IMR-90 (cell line): ENCODE data around the gene CCDC167.

Experiments used
- CHD1 ChIP-seq: IDR thresholded peaks from 2 replicates; pipeline ENCODE4 v1.6.1; 2012; ENCODE audit warnings: low read depth, low read length, improper control_type of control experiment
- FOS ChIP-seq: fragments of 150-350 bp; IDR thresholded peaks from 2 replicates; pipeline ENCODE4 v1.6.1; 2016; ENCODE audit warnings: low read depth, low read length
- MAFK ChIP-seq: IDR thresholded peaks from 2 replicates; pipeline ENCODE4 v1.6.1; 2012; ENCODE audit warnings: low read depth, low read length, improper control_type of control experiment
- MAZ ChIP-seq: IDR thresholded peaks from 2 replicates; pipeline ENCODE4 v1.6.1; 2012; ENCODE audit warnings: low read depth, mild to moderate bottlenecking, low read length, improper control_type of control experiment, moderate library complexity, borderline replicate concordance
- MXI1 ChIP-seq: IDR thresholded peaks from 2 replicates; pipeline ENCODE4 v1.6.1; 2012; ENCODE audit warnings: low read depth, mild to moderate bottlenecking, low read length, moderate library complexity, borderline replicate concordance
- NFE2L2 ChIP-seq: fragments of 150-350 bp; IDR thresholded peaks from 2 replicates; pipeline ENCODE4 v1.6.1; 2016; ENCODE audit warnings: low read depth, mild to moderate bottlenecking, low read length
- POLR2A ChIP-seq: IDR thresholded peaks from 2 replicates; pipeline ENCODE4 v1.6.1; 2012; ENCODE audit warnings: mild to moderate bottlenecking, low read depth, low read length
- RAD21 ChIP-seq: IDR thresholded peaks from 2 replicates; pipeline ENCODE4 v1.6.1; 2012; ENCODE audit warnings: low read length, improper control_type of control experiment
- RCOR1 ChIP-seq: IDR thresholded peaks from 2 replicates; pipeline ENCODE4 v1.6.1; 2012; ENCODE audit warnings: mild to moderate bottlenecking, low read length, improper control_type of control experiment; ENCODE audit not compliant: insufficient replicate concordance
- RFX5 ChIP-seq: IDR thresholded peaks from 2 replicates; pipeline ENCODE4 v1.8.0; 2012; ENCODE audit warnings: low read depth, mild to moderate bottlenecking, low read length, moderate library complexity
- TF ChIP-seq, protein P1 (sequence below): conservative IDR thresholded peaks from 2 replicates; pipeline ENCODE4 v1.5.1; 2012; ENCODE audit warnings: mild to moderate bottlenecking, low read depth, low read length, improper control_type of control experiment
- TF ChIP-seq, protein P2 (sequence below): fragments of 150-350 bp; IDR thresholded peaks from 2 replicates; pipeline ENCODE4 v1.6.1; 2016; ENCODE audit warnings: low read depth, mild to moderate bottlenecking, low read length, moderate library complexity, borderline replicate concordance

DNA sequence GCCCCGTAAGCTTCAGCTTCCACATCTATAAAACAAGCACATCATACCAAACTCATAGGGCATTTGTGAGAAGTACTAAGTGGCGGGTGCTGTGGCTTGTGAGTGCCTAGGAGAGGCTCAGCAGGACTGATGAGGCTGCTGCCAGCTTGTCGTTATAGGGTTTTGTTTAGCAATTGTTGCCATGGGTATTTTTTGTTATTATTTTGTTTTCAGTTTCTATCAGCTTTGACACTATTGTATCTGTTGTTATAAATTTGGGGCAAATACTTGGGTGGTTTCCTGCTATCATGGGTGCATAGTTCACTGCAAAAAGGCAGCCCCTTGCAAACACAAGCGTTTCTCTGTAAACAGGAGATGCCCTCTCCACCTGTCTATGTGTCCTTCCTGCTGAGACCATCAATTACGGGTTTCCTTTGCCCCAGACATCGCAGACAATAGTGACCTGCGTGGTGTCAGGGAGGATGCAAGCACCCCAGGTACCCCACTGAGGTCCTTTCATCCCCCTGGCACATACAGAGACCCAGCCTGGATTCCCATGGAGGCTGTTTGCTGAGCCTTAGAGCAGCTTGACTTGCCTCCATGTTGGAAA, 3.1 kb upstream of the CCDC167 start:
- TF ChIP-seq, protein P1, sequence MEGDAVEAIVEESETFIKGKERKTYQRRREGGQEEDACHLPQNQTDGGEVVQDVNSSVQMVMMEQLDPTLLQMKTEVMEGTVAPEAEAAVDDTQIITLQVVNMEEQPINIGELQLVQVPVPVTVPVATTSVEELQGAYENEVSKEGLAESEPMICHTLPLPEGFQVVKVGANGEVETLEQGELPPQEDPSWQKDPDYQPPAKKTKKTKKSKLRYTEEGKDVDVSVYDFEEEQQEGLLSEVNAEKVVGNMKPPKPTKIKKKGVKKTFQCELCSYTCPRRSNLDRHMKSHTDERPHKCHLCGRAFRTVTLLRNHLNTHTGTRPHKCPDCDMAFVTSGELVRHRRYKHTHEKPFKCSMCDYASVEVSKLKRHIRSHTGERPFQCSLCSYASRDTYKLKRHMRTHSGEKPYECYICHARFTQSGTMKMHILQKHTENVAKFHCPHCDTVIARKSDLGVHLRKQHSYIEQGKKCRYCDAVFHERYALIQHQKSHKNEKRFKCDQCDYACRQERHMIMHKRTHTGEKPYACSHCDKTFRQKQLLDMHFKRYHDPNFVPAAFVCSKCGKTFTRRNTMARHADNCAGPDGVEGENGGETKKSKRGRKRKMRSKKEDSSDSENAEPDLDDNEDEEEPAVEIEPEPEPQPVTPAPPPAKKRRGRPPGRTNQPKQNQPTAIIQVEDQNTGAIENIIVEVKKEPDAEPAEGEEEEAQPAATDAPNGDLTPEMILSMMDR, result no peak
- TF ChIP-seq, protein P2, sequence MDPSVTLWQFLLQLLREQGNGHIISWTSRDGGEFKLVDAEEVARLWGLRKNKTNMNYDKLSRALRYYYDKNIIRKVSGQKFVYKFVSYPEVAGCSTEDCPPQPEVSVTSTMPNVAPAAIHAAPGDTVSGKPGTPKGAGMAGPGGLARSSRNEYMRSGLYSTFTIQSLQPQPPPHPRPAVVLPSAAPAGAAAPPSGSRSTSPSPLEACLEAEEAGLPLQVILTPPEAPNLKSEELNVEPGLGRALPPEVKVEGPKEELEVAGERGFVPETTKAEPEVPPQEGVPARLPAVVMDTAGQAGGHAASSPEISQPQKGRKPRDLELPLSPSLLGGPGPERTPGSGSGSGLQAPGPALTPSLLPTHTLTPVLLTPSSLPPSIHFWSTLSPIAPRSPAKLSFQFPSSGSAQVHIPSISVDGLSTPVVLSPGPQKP, result no peak
- TF ChIP-seq MXI1 (no peak), POLR2A (no peak), RFX5 (no peak), RCOR1 (no peak), MAZ (no peak), NFE2L2 (no peak), FOS (no peak), RAD21 (no peak), MAFK (no peak), CHD1 (no peak)
